22Rv1 (cell line): ENCODE measurements around the gene SNRPA1.

Source experiments
- CTCF ChIP-seq: fragments of 450-650 bp; IDR thresholded peaks from 2 replicates; pipeline ENCODE4 v1.5.1; 2017; ENCODE audit warnings: mild to moderate bottlenecking
- ZFX ChIP-seq: fragments of 450-650 bp; IDR thresholded peaks from 2 replicates; pipeline ENCODE4 v1.6.1; 2017; ENCODE audit warnings: antibody characterized with exemption, borderline replicate concordance

DNA sequence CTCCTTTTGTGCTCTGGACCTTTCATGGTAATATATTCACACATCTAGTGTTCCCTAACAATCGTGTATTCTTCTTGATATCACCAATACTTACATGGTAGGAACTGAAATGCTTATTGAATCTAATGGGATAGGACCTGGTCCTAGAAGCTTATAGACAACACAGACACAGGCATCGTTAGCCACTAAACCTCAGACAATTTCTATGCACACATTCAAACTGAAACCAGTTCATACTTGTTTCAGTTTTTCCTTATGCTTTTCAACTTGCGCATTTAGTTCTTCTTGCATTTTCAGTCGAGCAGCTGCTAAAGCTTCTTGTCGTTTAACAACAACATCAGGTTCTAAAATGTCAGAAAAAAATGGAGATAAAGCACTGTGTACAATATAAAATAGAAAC is 20.0 kb downstream of the SNRPA1 start:
- no peak for TF ChIP-seq CTCF
- no peak for TF ChIP-seq ZFX
